Transverse colon (tissue), 3 donors: ENCODE data around the gene RPL26.

ENCODE experiments used
- CTCF ChIP-seq, 5 experiments: fragments of 200-600 bp in 3 of 5; fragments of 450-650 bp in 2 of 5; sonication (generic) in 3 of 5; IDR thresholded peaks; 1 replicate in 2 of 5; 2 replicates in 3 of 5; pipeline ENCODE4 v1.5.1; 2016 to 2017; ENCODE audit warnings: antibody characterized with exemption in 5 of 5, inconsistent platforms in 3 of 5, mild to moderate bottlenecking in 2 of 5, moderate library complexity in 1 of 5
- POLR2A ChIP-seq: fragments of 450-650 bp; IDR thresholded peaks from one replicate; pipeline ENCODE4 v1.6.1; 2016; ENCODE audit warnings: antibody characterized with exemption, mild to moderate bottlenecking, moderate library complexity

- no peak for TF ChIP-seq CTCF (IDR thresholded peaks at IDR 0.05)
- TF ChIP-seq POLR2A = no peak
Measured at GRCh38 chr17:8337802-8338752, 44.9 kb downstream of the RPL26 start.
